ENCODE data around the gene SIRPA.

Gene SIRPA

DNA sequence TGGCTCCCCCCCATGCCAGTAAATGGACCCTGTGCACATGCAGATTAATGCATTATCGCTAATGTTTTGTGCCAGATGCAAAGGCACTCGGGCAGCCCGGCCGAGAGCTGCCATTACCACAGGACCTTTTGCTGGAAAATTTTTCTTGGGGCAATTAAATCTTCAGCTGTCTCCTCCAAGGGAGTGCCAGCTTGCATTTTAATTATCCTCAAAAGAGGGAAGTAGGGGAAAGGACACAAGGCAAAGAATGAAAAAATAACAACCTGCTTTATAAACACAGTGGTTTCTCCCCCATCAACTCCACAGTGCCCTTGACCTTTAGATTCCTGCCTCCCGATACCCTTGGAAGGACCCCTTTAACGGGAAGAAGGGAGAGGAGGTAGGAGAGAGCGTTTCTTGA is 50.5 kb downstream of the SIRPA start:
- in situ Hi-C loops (cut with HindIII; ENCODE audit: low sequenced_read_pairs) = no loop called here

DNA sequence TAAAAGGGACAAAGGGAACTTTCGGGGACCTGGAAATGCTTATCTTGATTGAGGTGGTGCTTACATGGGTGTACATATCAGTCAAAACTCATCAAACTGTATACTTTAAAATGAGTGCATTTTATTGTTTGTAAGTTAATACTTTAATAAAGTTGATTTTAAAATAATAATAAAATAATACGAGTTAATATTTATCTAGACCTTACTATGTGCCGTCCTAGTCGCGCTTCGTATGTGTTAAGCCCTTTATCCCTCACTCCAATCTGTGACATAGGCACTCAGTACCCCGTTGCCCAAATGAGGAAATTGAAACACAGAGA is 51.2 kb downstream of the SIRPA start:
- in situ Hi-C loops (cut with HindIII; ENCODE audit: low sequenced_read_pairs) = no loop called here

DNA sequence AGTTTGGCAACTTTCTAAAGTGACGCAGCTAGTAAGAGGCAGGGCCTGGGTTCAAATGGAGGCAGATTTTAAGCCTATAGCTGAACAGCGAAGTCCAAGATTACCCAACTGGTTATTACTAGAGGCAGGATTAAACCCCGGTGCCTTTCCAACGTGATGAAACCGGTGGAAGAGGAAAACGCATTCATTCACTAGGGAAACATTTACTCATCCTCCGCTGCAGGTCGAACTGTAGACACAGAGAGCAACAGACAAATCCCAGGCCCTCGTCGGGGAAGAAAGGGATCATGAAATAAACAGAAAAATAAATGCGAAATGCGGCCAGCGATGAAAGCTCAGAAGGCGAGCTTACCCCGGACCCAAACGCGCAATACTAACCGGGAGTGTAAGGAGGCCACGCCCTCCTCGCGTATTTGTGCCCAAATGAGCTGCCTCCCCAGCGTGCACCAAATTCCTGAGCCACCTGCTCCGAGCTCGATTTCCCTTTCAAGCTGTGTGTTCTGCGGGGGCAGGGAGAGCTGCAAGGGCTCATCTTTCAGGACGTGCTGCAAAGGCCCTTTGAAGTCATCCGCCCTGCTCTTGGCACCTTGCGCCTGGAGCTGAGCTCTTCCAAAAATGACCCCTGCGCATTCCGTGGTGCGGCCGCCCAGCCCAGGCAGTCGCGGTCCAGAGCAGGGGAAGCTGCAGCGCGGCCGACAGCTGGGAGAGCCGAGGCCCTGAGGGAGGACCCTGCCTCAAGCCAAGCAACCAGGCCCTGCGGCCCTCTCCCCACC is 51.7 kb downstream of the SIRPA start:
- in situ Hi-C loops (cut with HindIII; ENCODE audit: low sequenced_read_pairs) = no loop called here

DNA sequence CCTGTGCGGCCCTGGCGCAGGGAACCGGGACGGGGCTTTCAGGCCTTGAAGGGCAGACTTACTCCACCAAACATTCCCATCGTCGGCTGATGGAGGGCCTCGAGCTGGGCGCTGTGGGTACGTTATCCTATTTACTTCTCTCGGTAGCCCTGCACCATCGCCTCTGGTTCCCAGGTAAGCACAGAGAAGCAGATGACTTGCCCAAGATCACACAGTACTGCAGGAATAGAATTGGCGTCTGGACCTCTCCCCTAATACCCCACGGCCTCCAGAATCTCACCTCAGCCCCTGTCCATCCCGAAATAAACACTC is 52.3 kb downstream of the SIRPA start:
- in situ Hi-C loops (cut with HindIII; ENCODE audit: low sequenced_read_pairs) = no loop called here

DNA sequence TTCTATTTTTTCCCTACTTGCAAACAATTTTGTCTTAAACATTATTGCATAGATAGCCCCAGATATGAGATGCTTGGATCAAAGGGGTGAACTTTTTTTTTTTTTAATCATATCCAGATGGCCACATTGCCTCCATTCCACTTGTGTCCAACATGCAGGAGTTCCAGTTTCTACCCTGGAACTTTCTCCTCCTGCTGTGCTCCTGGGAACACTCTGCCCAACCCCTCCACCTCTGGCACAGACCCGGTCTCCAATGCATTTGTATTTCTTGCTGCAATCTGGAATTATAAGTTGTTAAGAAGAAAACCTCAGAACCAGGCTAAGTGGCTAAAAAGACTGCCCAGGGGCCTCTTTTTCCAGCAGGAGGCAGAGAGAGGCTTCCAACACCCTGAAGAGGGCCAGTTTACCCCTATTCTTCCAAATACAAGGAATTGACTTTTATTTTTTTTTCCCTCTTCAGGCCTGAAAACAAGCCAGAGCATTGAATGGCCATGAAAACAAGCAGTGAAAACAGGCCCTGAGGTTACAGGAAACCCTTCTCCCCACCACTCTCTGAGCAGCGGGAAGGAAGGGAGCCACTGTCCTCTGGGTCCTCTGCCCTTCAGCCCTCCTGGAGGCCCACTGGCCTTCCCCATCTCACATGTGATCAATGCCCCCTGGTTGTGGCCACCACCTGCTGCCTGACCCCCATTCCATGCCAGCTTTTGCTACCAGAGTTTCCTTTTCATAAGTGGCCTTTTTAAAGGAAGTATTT is 54.3 kb downstream of the SIRPA start:
- in situ Hi-C loops (cut with HindIII; ENCODE audit: low sequenced_read_pairs) = no loop called here

DNA sequence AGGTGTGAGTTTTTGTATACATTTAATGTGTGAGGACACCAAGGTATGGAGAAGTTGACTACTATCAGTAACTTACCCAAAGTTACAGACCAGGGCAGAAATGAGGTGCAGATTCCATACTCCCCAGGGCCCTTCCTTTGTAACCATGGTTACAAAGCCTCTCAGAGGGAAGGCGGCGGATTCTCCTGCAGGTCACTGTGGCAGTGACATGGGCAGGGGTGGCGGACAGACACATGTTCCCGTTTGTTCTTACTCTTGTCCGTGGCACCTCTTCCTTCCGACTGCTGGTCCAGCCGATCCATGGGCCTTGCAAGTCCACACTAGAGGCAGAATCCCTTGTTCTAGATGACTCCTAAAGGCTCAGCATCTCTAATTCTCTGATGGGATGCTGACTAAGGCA is 55.6 kb downstream of the SIRPA start:
- in situ Hi-C loops (cut with HindIII; ENCODE audit: low sequenced_read_pairs) = no loop called here

DNA sequence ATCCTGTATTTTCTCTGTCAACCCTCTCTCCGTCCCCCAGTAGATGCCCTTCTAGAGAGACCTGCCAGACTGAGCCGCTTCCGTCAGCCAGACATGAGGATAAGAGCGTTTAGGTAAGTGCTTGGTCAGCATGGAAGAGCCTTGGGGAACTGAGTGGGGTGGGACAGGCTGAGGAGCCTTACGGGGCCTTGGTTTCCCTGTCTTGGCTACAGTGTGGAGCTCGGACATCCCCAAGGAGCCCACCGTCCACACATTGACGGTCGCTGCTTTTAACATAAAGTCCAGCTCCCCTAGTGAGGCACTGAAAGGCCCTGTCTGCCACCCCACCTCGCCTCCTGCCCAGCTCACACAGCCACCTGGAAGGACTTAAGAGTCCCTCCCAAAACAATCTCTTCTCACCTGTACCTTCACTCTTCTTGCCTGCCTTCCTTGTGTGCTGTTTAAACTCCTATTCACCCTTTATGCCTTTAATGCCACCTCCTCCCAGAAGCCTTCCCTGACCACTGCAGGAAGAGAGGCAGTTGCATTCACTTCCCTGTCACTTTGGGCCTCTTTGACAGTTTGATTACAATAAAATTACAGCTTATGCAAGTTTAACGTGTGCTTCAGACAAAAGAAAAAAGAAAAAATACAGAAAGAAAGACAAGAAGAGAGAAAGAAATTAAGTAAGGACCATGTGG is 56.4 kb downstream of the SIRPA start:
- in situ Hi-C loops (cut with HindIII; ENCODE audit: low sequenced_read_pairs) = no loop called here

DNA sequence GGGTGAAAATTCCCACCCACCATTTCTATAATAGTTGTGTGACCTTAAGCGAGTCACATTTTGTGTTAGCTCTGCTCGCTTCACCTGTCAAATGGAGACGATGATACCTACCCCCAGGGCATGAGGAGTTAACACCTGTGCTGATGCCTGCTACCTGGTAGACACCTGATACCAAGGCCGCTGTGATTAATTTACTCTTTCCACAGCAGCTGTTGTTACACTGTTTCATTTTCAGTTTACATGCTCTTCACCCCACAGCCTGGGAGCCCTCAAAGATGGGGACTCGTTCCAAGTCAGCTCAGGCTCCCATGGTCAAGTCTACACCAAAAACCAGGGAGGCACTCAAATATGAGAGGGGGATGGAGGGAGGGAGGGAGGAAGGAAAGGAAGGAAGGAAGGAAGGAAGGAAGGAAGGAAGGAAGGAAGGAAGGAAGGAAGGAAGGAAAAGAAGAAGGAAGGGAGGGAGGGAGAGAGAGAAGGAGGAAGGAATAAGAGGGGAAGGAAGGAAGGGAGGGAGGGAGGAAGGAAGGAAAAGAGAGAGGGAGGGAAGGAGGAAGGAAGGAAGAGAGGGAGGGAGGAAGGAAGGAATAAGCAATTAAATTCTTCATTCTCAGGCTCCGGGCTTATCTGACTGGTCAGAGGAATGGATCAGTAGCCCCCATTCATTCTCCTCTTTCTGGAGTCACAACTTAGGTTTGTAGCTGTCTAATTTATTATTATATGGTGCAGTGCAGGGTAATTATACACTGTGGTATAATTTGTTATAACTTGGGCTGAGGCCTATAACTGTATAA is 57.7 kb downstream of the SIRPA start:
- in situ Hi-C loops (cut with HindIII; ENCODE audit: low sequenced_read_pairs) = no loop called here

DNA sequence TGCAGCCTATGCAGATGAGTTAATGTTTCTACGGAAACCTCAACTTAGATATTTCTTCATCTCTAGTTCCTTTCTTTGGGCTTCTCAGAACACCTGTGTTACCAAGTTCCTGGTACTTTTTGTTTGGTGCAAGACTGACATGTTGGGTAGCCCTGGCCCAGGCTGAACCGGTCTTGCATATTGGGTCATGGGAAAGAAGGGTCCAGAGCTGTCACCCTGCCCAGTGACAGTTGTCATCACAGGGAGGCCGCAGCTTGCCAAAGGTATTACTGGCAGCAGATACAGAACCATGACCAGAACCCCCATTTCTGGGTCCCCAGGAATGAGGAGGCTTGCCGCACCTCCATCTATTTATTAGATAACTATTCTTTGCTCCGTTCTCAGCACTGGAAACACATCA is 58.4 kb downstream of the SIRPA start:
- in situ Hi-C loops (cut with HindIII; ENCODE audit: low sequenced_read_pairs) = no loop called here

DNA sequence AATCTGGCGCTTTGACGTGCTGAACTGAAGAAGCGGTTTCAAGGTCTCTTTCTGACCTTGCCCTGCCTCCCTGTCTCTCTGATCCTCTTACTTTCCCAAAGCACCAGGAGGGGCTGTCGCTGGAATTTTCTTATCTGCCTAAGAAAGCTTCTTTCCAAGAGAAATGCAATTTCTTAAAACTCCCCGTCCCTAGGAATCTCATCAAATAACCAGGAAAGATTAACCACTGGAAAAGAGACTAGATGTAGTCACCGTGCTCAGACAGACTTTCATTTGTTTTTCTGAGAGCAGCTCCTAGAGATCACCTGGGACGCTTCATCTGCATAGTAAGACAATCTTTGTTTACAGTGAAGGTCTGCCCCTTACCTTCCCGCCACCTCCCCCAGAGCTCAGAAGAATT is 60.0 kb downstream of the SIRPA start:
- in situ Hi-C loops (cut with HindIII; ENCODE audit: low sequenced_read_pairs) = no loop called here

DNA sequence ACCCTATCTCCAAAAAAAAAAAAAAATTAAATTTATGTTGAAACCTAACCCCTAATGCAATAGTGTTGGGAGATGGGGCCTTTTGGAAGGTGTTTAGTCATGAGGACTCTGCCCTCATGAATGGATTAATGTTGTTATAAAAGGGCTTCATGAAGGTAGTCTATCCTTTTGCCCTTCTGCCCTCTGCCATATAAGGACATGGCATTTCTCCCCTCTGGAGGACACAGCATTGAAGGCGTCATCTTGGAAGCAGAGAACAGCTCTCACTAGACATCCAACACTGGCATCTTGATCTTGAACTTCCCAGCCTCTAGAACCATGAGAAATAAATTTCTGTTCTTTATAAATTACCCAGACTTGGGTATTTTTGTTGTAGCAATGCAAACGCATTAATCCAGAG is 63.2 kb downstream of the SIRPA start:
- in situ Hi-C loops (cut with HindIII; ENCODE audit: low sequenced_read_pairs) = no loop called here

DNA sequence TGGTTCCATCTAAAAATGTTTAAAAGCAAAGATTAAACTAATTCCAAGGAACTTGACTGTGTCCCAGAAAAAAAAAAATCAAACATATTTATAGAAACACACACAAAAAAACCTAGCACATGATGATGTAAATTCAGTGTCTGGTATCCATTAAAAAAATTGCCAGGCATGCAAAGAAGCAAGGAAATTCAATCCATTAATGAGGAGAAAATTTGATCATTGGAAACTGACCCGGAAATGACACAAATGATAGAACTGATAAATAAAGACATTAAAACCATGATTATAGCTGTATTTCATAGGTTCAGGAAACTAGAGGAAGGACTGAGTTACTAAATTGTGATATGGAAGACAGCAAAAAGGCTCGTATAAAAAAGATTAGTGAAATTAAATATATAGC is 63.9 kb downstream of the SIRPA start:
- in situ Hi-C loops (cut with HindIII; ENCODE audit: low sequenced_read_pairs) = no loop called here

DNA sequence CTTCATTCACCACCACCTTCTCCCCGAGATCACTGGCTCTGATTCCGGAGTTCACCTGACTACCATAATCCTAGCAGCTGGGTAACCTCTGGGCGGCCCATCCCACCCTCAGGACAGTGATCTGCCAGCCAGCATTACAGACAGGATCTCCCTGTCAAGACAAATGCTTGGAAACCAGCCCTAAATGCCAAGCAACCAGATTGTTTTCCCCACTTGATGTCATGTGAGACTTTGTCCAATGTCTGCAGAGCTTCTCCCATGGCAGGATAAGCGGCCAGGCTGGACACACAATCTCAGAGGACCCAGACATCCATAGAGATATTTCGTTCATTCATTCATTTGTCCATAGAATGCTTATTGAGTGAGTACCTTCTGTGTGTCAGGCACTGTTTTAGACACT is 66.2 kb downstream of the SIRPA start:
- in situ Hi-C loops (cut with HindIII; ENCODE audit: low sequenced_read_pairs) = no loop called here

DNA sequence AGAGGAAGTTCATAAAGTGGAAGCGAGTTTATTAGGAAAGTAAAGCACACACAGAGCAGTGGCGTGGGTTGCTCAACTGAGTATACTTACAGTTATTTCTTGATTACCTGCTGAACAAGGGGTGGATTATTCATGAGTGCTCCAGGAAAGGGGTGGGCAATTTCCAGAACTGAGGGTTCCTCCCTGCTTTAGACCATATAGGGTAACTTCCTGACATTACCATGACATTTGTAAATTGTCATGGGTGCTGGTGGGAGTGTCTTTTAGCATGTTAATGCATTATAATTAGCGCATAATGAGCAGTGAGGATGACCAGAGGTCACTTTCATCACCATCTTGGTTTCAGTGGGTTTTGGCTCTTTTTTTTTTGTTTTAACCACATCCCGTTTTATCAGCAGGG is 68.9 kb downstream of the SIRPA start:
- in situ Hi-C loops (cut with HindIII; ENCODE audit: low sequenced_read_pairs) = no loop called here

DNA sequence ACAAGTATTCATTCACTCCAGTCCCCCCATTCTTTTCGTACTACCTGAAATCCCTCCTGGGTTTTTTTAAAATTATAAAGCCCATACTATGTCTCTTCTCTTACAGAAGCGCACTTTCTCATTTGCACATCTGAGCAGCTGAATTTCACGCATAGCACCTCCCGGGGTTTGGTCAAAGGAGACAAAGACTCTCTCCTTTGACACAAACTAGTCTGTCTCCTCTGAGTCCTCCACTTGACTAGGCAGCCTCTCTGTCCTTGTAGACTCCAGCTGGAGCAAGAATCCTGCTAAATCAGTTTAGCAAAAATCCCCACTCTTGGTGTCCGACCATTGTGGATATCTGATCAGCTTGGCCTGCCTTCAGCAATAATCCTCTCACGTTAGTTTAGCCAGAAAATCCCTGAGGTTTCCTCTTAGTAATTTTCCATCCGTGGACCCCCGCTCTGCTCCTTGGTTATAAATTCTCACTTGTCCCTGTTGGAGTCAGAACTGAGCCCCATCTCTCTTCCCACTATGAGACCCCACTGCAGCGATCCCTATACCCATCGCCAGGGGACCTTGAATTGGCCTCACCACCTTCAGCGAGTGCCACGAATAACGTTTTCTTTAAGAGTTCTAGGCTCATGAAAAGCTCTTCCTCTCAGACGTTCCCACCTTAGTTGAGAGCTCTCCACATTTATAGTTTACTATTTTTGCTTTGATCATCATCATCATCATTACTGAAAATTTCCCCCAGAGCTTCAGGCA is 69.6 kb downstream of the SIRPA start:
- in situ Hi-C loops (cut with HindIII; ENCODE audit: low sequenced_read_pairs) = no loop called here

DNA sequence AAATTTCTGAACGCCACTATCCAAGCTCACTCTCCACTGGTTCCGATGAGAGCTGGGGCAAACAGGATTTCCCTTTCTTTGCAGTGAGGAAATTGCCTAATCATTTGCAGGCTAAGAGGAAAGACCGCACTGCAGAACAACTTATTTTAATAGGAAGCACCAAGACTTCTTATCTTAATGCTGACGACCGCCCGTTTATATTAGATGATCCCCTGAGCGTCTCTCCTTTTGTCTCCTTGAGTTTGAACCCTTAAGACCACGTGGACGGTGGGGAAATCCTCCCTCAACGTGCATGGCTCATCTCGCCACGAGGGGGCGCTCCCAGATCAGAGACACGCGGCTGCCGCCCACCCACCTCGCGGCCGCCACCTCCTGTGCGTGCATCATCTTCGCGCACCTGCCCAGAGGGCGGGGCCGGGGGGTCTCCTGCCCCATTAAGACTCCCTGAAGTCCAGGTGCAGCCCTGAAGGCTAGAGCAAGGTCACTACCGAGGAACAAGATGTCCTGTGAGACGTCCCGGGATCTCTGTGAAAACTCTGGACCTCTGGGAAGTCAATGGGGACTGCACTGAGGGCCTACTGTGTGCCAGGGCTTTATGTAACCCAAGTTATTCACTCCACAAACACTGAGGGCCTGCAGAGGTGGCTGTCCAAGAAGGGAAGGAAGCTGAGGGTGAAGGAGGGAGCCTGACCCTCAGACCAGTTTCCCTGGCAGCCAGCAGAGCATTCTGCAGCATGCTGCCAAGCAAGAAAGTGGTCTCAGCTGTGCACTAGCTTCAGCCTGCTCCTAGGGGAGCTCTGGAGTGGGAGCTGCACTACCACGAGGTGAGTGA is 70.5 kb downstream of the SIRPA start:
- in situ Hi-C loops (cut with HindIII; ENCODE audit: low sequenced_read_pairs) = no loop called here

DNA sequence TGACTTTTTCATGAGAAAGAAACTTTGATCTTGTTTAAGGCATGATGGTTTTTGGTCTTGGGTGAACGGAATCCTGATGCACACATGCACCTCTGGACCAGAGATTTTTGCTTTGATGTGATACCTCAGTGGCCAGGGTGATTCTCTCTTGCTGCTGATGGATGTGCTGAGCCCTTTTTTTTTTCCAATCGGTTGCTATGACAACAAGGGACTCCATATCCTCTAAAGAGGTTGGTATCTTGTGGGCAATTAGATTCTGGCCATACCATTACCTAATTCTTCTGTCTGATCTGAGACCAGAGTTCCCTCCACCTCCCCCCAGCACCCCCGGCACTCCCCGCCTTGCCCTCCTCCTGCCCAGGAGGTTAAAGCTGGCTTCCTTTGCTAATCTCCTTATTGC is 73.8 kb downstream of the SIRPA start:
- in situ Hi-C loops (cut with HindIII; ENCODE audit: low sequenced_read_pairs) = no loop called here

DNA sequence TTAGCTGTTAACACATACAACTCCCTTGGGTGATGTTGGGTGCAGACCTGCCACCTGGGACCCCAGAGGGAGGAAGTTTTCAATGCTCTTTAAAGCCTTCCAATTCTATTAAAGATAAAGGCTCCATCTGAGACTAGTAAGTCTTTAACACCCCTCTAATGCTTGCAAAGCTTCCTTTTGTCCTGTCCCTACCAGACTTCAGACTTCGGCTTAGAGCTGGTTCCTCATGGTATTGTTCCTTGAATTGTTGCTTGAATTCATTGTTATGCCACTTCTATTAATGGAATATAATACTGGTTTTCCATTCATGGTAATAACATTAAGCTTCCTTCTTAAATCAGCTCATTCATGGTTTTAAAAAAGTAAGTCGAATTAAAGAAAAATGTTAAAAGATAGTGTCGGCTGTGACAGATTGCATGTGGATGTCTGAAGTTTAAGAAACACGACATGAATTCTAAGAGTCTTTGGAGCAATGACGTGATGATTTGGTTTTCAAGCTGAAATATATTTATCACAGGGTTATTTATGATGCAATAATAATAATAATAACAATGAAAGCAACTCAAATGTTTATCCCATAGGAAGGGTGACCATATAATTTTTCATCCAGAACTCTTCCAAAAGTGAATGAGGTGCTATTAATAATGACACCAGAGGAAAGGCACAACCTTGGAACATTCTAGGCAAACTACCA is 76.8 kb downstream of the SIRPA start:
- in situ Hi-C loops (cut with HindIII; ENCODE audit: low sequenced_read_pairs) = loop anchor here (10.0 kb wide), 2 partner anchors 123 to 127 kb away; no protein-coding TSS in a partner anchor

Measured in DLD1 (cell line).